COLO668 (cell line): ENCODE data around the gene TRPM5.

Source experiments
- DNase-seq: peaks from one replicate; lab custom pipeline; 2025; ENCODE audit not compliant: unreplicated experiment; lab: John Stamatoyannopoulos, UW

TRPM5 gene

GRCh38 chr11:2409611-2410468, 34.5 kb downstream of the TRPM5 start:
- DNase-seq: no peak

GRCh38 chr11:2409126-2409525, 35.2 kb downstream of the TRPM5 start:
- DNase-seq: no peak

- DNase-seq: no peak
Observed at GRCh38 chr11:2408671-2409070, 35.6 kb downstream of the TRPM5 start.

- no peak for DNase-seq
Observed at GRCh38 chr11:2406878-2407410, 37.4 kb downstream of the TRPM5 start.

- DNase-seq: no peak
Observed at GRCh38 chr11:2406451-2406850, 37.9 kb downstream of the TRPM5 start.

GRCh38 chr11:2404735-2405196, 39.5 kb downstream of the TRPM5 start:
- no peak for DNase-seq

- no peak for DNase-seq
Observed at GRCh38 chr11:2402890-2403645, 41.2 kb downstream of the TRPM5 start.

GRCh38 chr11:2402106-2402505, 42.2 kb downstream of the TRPM5 start:
- no peak for DNase-seq

GRCh38 chr11:2401436-2401984, 42.8 kb downstream of the TRPM5 start:
- DNase-seq: no peak

- no peak for DNase-seq
Observed at GRCh38 chr11:2400762-2401435, 43.4 kb downstream of the TRPM5 start.

- DNase-seq: peak; percentile 92
Observed at GRCh38 chr11:2400069-2400761, 44.1 kb downstream of the TRPM5 start, which contains the start of gene TSSC4. TSS of gene TSSC4 (plus strand) at chr11:2400750. CDS start at chr11:2402634, 1,884 bp downstream.

- no peak for DNase-seq
Observed at GRCh38 chr11:2399488-2400068, 44.7 kb downstream of the TRPM5 start.

GRCh38 chr11:2398664-2399355, 45.5 kb downstream of the TRPM5 start:
- DNase-seq: no peak

- DNase-seq: no peak
Observed at GRCh38 chr11:2397005-2397404, 47.3 kb downstream of the TRPM5 start.

GRCh38 chr11:2396471-2396870, 47.8 kb downstream of the TRPM5 start:
- DNase-seq: no peak

GRCh38 chr11:2395856-2396255, 48.5 kb downstream of the TRPM5 start:
- no peak for DNase-seq

- no peak for DNase-seq
Observed at GRCh38 chr11:2395211-2395730, 49.0 kb downstream of the TRPM5 start.

GRCh38 chr11:2394818-2395105, 49.6 kb downstream of the TRPM5 start:
- DNase-seq: peak; percentile 36
